Smooth muscle cell (in vitro differentiated cells): ENCODE data around the gene MPL. TPM values are rescaled to one million over a fixed set of nuclear protein-coding genes. Genes with fewer than 3 reads are reported as not detected.
A peak's percentile ranks its signal among the peaks of the same experiment; 100 is the strongest.

Experiments used
- DNase-seq: peaks from one replicate; lab custom pipeline; 2025; ENCODE audit not compliant: unreplicated experiment; lab: John Stamatoyannopoulos, UW
- H2AFZ ChIP-seq: fragments of 200-600 bp; sonication (generic); 2 replicates; pipeline ENCODE4 v1.6.0; 2016; ENCODE audit warnings: antibody characterized with exemption, low read depth, mild to moderate bottlenecking
- H3F3A ChIP-seq: fragments of 200-600 bp; sonication (generic); 2 replicates; pipeline ENCODE4 v1.6.0; 2017; ENCODE audit warnings: antibody characterized with exemption, low read depth
- H3K27ac ChIP-seq: fragments of 200-600 bp; sonication (generic); 2 replicates; pipeline ENCODE4 v1.5.1; 2016; ENCODE audit warnings: low read depth, mild to moderate bottlenecking
- H3K27me3 ChIP-seq: fragments of 200-600 bp; sonication (generic); 2 replicates; pipeline ENCODE4 v1.6.1; 2016; ENCODE audit warnings: low read depth, mild to moderate bottlenecking
- H3K36me3 ChIP-seq: fragments of 200-600 bp; sonication (generic); 2 replicates; pipeline ENCODE4 v1.5.1; 2016; ENCODE audit warnings: low read depth
- H3K4me1 ChIP-seq: fragments of 200-600 bp; sonication (generic); 2 replicates; pipeline ENCODE4 v1.5.1; 2016; ENCODE audit warnings: low read depth
- H3K4me2 ChIP-seq: fragments of 200-600 bp; sonication (generic); 2 replicates; pipeline ENCODE4 v1.6.0; 2016; ENCODE audit warnings: mild to moderate bottlenecking
- H3K4me3 ChIP-seq: fragments of 200-600 bp; sonication (generic); 2 replicates; pipeline ENCODE4 v1.5.1; 2016; ENCODE audit warnings: mild to moderate bottlenecking
- H3K79me2 ChIP-seq: fragments of 200-600 bp; sonication (generic); 2 replicates; pipeline ENCODE4 v1.6.0; 2016; ENCODE audit warnings: low read depth, mild to moderate bottlenecking
- H3K9ac ChIP-seq: fragments of 200-600 bp; sonication (generic); 2 replicates; pipeline ENCODE4 v1.6.0; 2016; ENCODE audit warnings: low read depth
- H3K9me3 ChIP-seq: fragments of 200-600 bp; sonication (generic); replicated peaks from 2 replicates; pipeline ENCODE4 v1.5.1; 2016; ENCODE audit warnings: low read depth
- H4K20me1 ChIP-seq: fragments of 200-600 bp; sonication (generic); 2 replicates; pipeline ENCODE4 v1.6.0; 2016; ENCODE audit warnings: low read depth
- WGBS: methylation state at CpG from one replicate; pipeline ENCODE4 v1.1.7; 2016; ENCODE audit warnings: low lambda C conversion rate; 5-methylcytosine and 5-hydroxymethylcytosine counted together
- polyA plus RNA-seq: library from polyadenylated mRNA; unstranded; fragments of >200 nt; fragmentation: Nextera tagmentation; extraction: Ambion mirVana; gene quantifications from 2 replicates; pipeline ENCODE4 v1.2.1, GENCODE V29; 2016
- total RNA-seq: library from RNA; depleted of rRNA; stranded (reverse); fragments of >200 nt; gene quantifications from 2 replicates; pipeline ENCODE4 v1.2.3, GENCODE V29; 2014
- TF ChIP-seq, protein P1 (sequence below): fragments of 200-600 bp; sonication (generic); IDR thresholded peaks from 2 replicates; pipeline ENCODE4 v1.5.1; 2017; ENCODE audit warnings: borderline replicate concordance, mild to moderate bottlenecking, antibody characterized with exemption; ENCODE audit not compliant: insufficient read depth, poor library complexity, severe bottlenecking

The MPL gene
- total and polyA plus RNA-seq, 2 experiments from 2014 or later: not detected

DNA sequence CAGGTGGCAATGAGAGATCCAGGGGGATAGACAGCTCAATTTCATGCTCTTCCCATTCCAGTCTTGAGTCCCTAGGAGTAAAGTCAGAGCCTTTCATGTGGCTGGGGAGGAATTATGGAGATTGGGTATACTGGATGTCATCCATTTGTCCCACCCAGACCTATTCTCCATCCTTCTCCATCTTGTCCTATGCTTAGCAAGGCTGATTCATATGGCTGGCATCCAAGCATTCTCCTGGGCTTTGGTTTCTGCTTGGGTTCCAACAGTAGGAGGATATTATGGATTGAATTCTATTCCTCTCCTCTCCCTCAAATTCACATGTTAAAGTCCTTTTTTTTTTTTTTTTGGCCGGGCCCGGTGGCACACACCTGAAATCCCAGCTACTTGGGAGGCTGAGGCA lies 17.3 kb downstream of the MPL start:
- no peaks in the 10 kb centered on the region for H4K20me1 ChIP-seq
- H3K9ac ChIP-seq: no peak overlapping the region
- H3K9me3 ChIP-seq: no peaks in the 10 kb centered on the region
- no peak overlapping the region for H3K4me3 ChIP-seq
- H3K27ac ChIP-seq: no peak overlapping the region
- DNase-seq: no peak
- no peak overlapping the region for H2AFZ ChIP-seq
- TF ChIP-seq, protein P1, sequence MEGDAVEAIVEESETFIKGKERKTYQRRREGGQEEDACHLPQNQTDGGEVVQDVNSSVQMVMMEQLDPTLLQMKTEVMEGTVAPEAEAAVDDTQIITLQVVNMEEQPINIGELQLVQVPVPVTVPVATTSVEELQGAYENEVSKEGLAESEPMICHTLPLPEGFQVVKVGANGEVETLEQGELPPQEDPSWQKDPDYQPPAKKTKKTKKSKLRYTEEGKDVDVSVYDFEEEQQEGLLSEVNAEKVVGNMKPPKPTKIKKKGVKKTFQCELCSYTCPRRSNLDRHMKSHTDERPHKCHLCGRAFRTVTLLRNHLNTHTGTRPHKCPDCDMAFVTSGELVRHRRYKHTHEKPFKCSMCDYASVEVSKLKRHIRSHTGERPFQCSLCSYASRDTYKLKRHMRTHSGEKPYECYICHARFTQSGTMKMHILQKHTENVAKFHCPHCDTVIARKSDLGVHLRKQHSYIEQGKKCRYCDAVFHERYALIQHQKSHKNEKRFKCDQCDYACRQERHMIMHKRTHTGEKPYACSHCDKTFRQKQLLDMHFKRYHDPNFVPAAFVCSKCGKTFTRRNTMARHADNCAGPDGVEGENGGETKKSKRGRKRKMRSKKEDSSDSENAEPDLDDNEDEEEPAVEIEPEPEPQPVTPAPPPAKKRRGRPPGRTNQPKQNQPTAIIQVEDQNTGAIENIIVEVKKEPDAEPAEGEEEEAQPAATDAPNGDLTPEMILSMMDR: no peak
- peaks cover 5% of the 10 kb centered on the region for H3K4me1 ChIP-seq
- H3K36me3 ChIP-seq: no peaks in the 10 kb centered on the region
- H3F3A ChIP-seq: no peaks in the 10 kb centered on the region
- WGBS: 94% methylated on average over 2 of the region's 2 CpGs
- H3K27me3 ChIP-seq: no peaks in the 10 kb centered on the region
- H3K79me2 ChIP-seq: no peaks in the 10 kb centered on the region
- no peak overlapping the region for H3K4me2 ChIP-seq

DNA sequence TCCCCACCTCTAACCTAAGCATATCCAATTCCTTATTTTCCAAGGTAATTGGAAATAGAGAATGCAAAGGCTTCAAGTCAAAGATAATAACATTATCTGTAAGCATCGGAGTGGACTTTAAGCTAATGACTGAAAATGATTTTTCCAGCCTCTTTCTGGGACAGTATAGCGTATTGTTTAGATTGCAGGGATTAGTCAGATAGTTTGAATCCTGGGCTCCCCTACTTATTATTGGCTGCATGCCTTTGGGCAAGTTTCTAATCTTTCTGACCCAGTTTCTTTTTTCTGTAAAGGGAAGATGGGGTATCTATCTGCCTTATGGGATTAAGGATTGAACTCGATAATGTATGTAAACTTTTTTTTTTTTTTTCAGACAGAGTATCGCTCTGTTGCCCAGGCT lies 19.6 kb downstream of the MPL start:
- Histone ChIP-seq H3K27ac (no peak overlapping the region), H3K27me3 (no peaks in the 10 kb centered on the region), H3K4me1 (peaks cover 4% of the 10 kb centered on the region), H3K9me3 (no peaks in the 10 kb centered on the region), H3K36me3 (no peaks in the 10 kb centered on the region), H3K79me2 (peaks cover 3% of the 10 kb centered on the region), H3K4me3 (no peak overlapping the region), H2AFZ (no peak overlapping the region), H3F3A (no peaks in the 10 kb centered on the region), H3K9ac (no peak overlapping the region), H4K20me1 (no peaks in the 10 kb centered on the region), H3K4me2 (peak overlapping the region; percentile 86)
- TF ChIP-seq, protein P1: no peak
- WGBS: 58% methylated on average over 4 of the region's 4 CpGs
- no peak for DNase-seq

DNA sequence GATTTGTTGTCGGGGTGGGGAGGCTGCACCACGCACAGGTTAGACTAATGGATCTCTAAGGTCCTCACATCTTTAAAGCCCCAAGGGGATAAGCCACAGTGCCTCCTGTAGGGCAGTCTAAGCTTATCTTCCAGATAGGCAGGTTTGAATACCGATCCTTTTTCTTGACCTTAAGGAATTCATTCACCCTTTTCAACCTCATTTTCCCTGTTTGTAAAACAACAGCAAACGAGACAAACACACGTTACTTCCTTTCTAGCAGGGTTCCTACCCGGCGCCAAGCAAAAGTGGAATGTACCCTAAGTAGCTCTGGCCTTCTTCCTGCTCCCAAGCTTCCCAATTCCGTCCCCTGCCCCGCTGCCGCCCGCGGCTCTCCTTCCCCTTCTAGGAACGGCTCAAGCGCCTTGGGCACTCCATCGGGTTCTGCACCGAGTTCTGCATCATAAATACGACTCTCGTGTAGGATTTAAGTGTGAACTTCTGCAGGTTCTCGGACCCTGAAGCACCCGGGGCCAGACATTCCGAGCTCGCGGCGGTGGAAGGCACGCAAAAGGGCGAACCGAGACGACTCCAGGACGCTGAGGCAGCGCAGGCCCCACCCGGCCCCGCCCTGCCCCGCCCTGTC lies 20.6 kb downstream of the MPL start:
- peak overlapping the region; percentile 73 for H3K9ac ChIP-seq
- H3K4me1 ChIP-seq: peaks cover 4% of the 10 kb centered on the region
- no peaks in the 10 kb centered on the region for H3K36me3 ChIP-seq
- 2% methylated on average over 33 of the region's 33 CpGs for WGBS
- H3K79me2 ChIP-seq: peaks cover 3% of the 10 kb centered on the region
- H3F3A ChIP-seq: no peaks in the 10 kb centered on the region
- H3K4me2 ChIP-seq: peak overlapping the region; percentile 86
- no peaks in the 10 kb centered on the region for H3K9me3 ChIP-seq
- DNase-seq: no peak
- peak overlapping the region; percentile 73 for H2AFZ ChIP-seq
- no peaks in the 10 kb centered on the region for H3K27me3 ChIP-seq
- no peaks in the 10 kb centered on the region for H4K20me1 ChIP-seq
- peak overlapping the region; percentile 66 for H3K27ac ChIP-seq
- TF ChIP-seq, protein P1: peak; percentile 23
- peak overlapping the region; percentile 63 for H3K4me3 ChIP-seq
